GM12878 (cell line): ENCODE data around the gene PTP4A1. TPM values are rescaled to one million over a fixed set of nuclear protein-coding genes. Genes with fewer than 3 reads are reported as not detected.

ENCODE experiments used
- ATAC-seq: fragments of 200-7000 bp; cut with Tn5 transposase; 3 replicates; pipeline ENCODE4 v1.9.1; 2020; ENCODE audit warnings: mild to moderate bottlenecking, moderate library complexity
- BruUV-seq: library from RNA; stranded (reverse); fragments of 400-500 nt; replicated peaks from 2 replicates; lab custom pipeline; 2021; lab: Mats Ljungman, UMichigan
- CTCF ChIA-PET: fragments of 300-600 bp; sonication (Branson Sonifier 250); formaldehyde crosslinking; extraction: SDS; loops from one replicate; lab custom pipeline; 2021; ENCODE audit warnings: inconsistent platforms; lab: Yijun Ruan, JAX
- POLR2A ChIA-PET: fragments of 350-600 bp; formaldehyde crosslinking; extraction: SDS; loops from one replicate; lab custom pipeline; 2021; ENCODE audit warnings: inconsistent platforms; lab: Charles Lee
- RAD21 ChIA-PET: fragments of 300-600 bp; sonication (Branson Sonifier 250); formaldehyde crosslinking; loops from one replicate; lab custom pipeline; 2023; ENCODE audit warnings: antibody characterized with exemption; ENCODE audit not compliant: unreplicated experiment; lab: Charles Lee
- SMC1A ChIA-PET: fragments of 300-600 bp; sonication (Branson Sonifier 250); formaldehyde crosslinking; loops from one replicate; lab custom pipeline; 2023; ENCODE audit not compliant: unreplicated experiment, uncharacterized antibody; lab: Charles Lee
- DNase-seq: peaks from one replicate; pipeline ENCODE4 v3.0.0-alpha.2; 2011; ENCODE audit warnings: low read depth, low spot score
- FAIRE-seq: peaks from 3 replicates; lab custom pipeline; 2011; peaks lifted over from hg19 to GRCh38; lab: Jason Lieb, UNC
- H2AFZ ChIP-seq: 2 replicates; pipeline ENCODE4 v1.6.0; 2011; ENCODE audit warnings: low read depth, low read length, control low read depth; ENCODE audit not compliant: control insufficient read depth
- H3K27ac ChIP-seq: 2 replicates; pipeline ENCODE4 v1.5.1; 2011; ENCODE audit warnings: control low read depth; ENCODE audit not compliant: control insufficient read depth, insufficient read depth
- H3K27me3 ChIP-seq, 2 experiments: replicated peaks in 1 of 2; 2 replicates each; pipeline versions ENCODE4 v1.6.0 to v1.6.1; 2011; ENCODE audit warnings: low read length in 1 of 2; ENCODE audit not compliant: control insufficient read depth in 2 of 2, insufficient read depth in 2 of 2
- H3K36me3 ChIP-seq, 2 experiments: 2 replicates each; pipeline ENCODE4 v1.5.1; 2011; ENCODE audit warnings: low read length in 1 of 2; ENCODE audit not compliant: control insufficient read depth in 2 of 2, insufficient read depth in 2 of 2
- H3K4me1 ChIP-seq: 2 replicates; pipeline ENCODE4 v1.6.1; 2011; ENCODE audit warnings: mild to moderate bottlenecking, low read length, moderate library complexity, mixed read lengths; ENCODE audit not compliant: control insufficient read depth, insufficient read depth
- H3K4me2 ChIP-seq: 2 replicates; pipeline ENCODE4 v1.6.0; 2011; ENCODE audit warnings: control low read depth; ENCODE audit not compliant: control insufficient read depth, insufficient read depth
- H3K4me3 ChIP-seq: fragments of 200-600 bp; sonication (generic); 2 replicates; pipeline ENCODE4 v1.5.1; 2016
- H3K79me2 ChIP-seq: 2 replicates; pipeline ENCODE4 v1.6.0; 2011; ENCODE audit warnings: low read length; ENCODE audit not compliant: control insufficient read depth, insufficient read depth
- H3K9ac ChIP-seq: 2 replicates; pipeline ENCODE4 v1.8.0; 2011; ENCODE audit warnings: low read length, control low read depth, mixed read lengths; ENCODE audit not compliant: control insufficient read depth, insufficient read depth
- H3K9me3 ChIP-seq: replicated peaks from 3 replicates; pipeline ENCODE4 v1.5.1; 2011; ENCODE audit warnings: mild to moderate bottlenecking, low read length; ENCODE audit not compliant: control insufficient read depth, insufficient read depth
- H4K20me1 ChIP-seq: 2 replicates; pipeline ENCODE4 v1.6.0; 2011; ENCODE audit not compliant: control insufficient read depth, insufficient read depth
- BCL11A ChIP-seq: IDR thresholded peaks from 2 replicates; pipeline ENCODE4 v1.6.1; 2011; ENCODE audit warnings: low read depth, low read length
- BCL3 ChIP-seq: IDR thresholded peaks from 2 replicates; pipeline ENCODE4 v1.6.1; 2011; ENCODE audit warnings: borderline replicate concordance, low read depth, mild to moderate bottlenecking, moderate library complexity, low read length; ENCODE audit not compliant: insufficient read depth, poor library complexity, severe bottlenecking
- BMI1 ChIP-seq: fragments of 450-650 bp; IDR thresholded peaks from 2 replicates; pipeline ENCODE4 v1.6.1; 2016; ENCODE audit warnings: mild to moderate bottlenecking, moderate library complexity, borderline replicate concordance
- E2F4 ChIP-seq: IDR thresholded peaks from 2 replicates; pipeline ENCODE4 v1.6.1; 2012; ENCODE audit warnings: low read depth, low read length, improper control_type of control experiment
- EED ChIP-seq: sonication (generic); IDR thresholded peaks from 2 replicates; pipeline ENCODE4 v1.6.1; 2016; ENCODE audit warnings: antibody characterized with exemption, low read depth
- MXI1 ChIP-seq: fragments of 150-350 bp; IDR thresholded peaks from 2 replicates; pipeline ENCODE4 v1.6.1; 2011; ENCODE audit warnings: low read depth, mild to moderate bottlenecking, inconsistent platforms, low read length, improper control_type of control experiment
- POLR2A ChIP-seq: IDR thresholded peaks from 2 replicates; pipeline ENCODE4 v1.6.1; 2011; ENCODE audit warnings: low read depth, mild to moderate bottlenecking, low read length
- POU2F2 ChIP-seq: IDR thresholded peaks from 3 replicates; pipeline ENCODE4 v1.6.1; 2011; ENCODE audit warnings: low read depth, mild to moderate bottlenecking, low read length, borderline replicate concordance
- SMAD1 ChIP-seq: fragments of 450-650 bp; IDR thresholded peaks from 2 replicates; pipeline ENCODE4 v1.6.1; 2018; ENCODE audit warnings: mild to moderate bottlenecking, low read depth; ENCODE audit not compliant: partially characterized antibody
- SMARCA5 ChIP-seq: fragments of 450-650 bp; IDR thresholded peaks from 2 replicates; pipeline ENCODE4 v1.6.1; 2017; ENCODE audit warnings: mild to moderate bottlenecking
- SP1 ChIP-seq: IDR thresholded peaks from one replicate; pipeline ENCODE4 v1.6.1; 2011; ENCODE audit warnings: low read depth, low read length
- USF1 ChIP-seq: IDR thresholded peaks from 2 replicates; pipeline ENCODE4 v1.6.1; 2011; ENCODE audit warnings: borderline replicate concordance, low read depth, mild to moderate bottlenecking, moderate library complexity, mixed read lengths, low read length; ENCODE audit not compliant: insufficient read depth; ENCODE audit errors: extremely low read length
- WGBS: methylation state at CpG from one replicate; pipeline ENCODE4 v1.1.6; 2016; ENCODE audit warnings: low lambda C conversion rate; ENCODE audit not compliant: insufficient replicate concordance, insufficient coverage; ENCODE audit errors: missing lambda C conversion rate; 5-methylcytosine and 5-hydroxymethylcytosine counted together
- in situ Hi-C: fragments of 300-500 bp; cut with MboI; formaldehyde crosslinking; loops from 9 replicates; pipeline ENCODE4 v1.14.3; 2018; ENCODE audit warnings: mixed read lengths
- intact Hi-C: fragments of 100-400 bp; cut with micrococcal nuclease; formaldehyde crosslinking; loops from one replicate; pipeline ENCODE4 v1.14.2; 2022; ENCODE audit not compliant: unreplicated experiment
- polyA plus RNA-seq, 11 experiments: library from polyadenylated mRNA; depleted of rRNA in 4 of 11; unstranded in 6 of 11; stranded (reverse) in 5 of 11; fragments of >200 nt; fragmentation: Nextera tagmentation in 4 of 11; fragmentation: Illumina TruSeq in 1 of 11; extraction: Ambion mirVana in 4 of 11; extraction: Trizol in 1 of 11; gene quantifications; 1 replicate in 1 of 11; 2 replicates in 10 of 11; pipeline versions ENCODE4 v1.2.1 to v1.2.3, GENCODE V29; 2011 to 2016; ENCODE audit warnings: inconsistent platforms in 2 of 11, missing spikeins in 2 of 11, low read depth in 1 of 11
- total RNA-seq, 4 experiments: library from RNA; depleted of rRNA in 3 of 4; stranded (reverse); fragments of >200 nt in 3 of 4; fragmentation: Illumina TruSeq in 1 of 4; extraction: Trizol in 1 of 4; gene quantifications; 2 replicates each; pipeline versions ENCODE4 v1.2.1 to v1.2.3, GENCODE V29; 2013 to 2021

Gene PTP4A1
- total and polyA plus RNA-seq, 10 of the 15 experiments (the other 5 are each of a cell fraction or from before 2014, with no cell fraction given) = 8.5 to 190 (median 46.4) TPM; not detected in 2

- TF ChIP-seq POLR2A = no peak
- TF ChIP-seq BCL3 = no peak
- no peak for TF ChIP-seq USF1
- TF ChIP-seq POU2F2 = no peak
- TF ChIP-seq EED = no peak
- TF ChIP-seq MXI1 = no peak
- no peak for TF ChIP-seq SP1
- TF ChIP-seq SMARCA5 = no peak
- no peak for TF ChIP-seq BMI1
- no peak for TF ChIP-seq E2F4
- no peak for TF ChIP-seq SMAD1
- TF ChIP-seq BCL11A = no peak
- no peaks in the 10 kb centered on the region for H4K20me1 ChIP-seq
- H3K4me3 ChIP-seq = no peak overlapping the region
- no peak overlapping the region for H3K27ac ChIP-seq
- intact Hi-C loops (no loop called here), in situ Hi-C loops (no loop called here)
- 100% methylated on average over 2 of the region's 2 CpGs for WGBS
- ATAC-seq (no peak), DNase-seq (no peak), FAIRE-seq (no peak)
- no peaks in the 10 kb centered on the region for H3K9me3 ChIP-seq
- peaks cover 3 to 26% of the 10 kb centered on the region in 2 experiments for H3K36me3 ChIP-seq
- POLR2A ChIA-PET = no interaction called here
- H3K9ac ChIP-seq = no peak overlapping the region
- H3K27me3 ChIP-seq = no peaks in the 10 kb centered on the region
- CTCF ChIA-PET = interaction anchor here (2.6 kb wide), 1 partner anchor 226 kb away, joined by 8 read pairs; no protein-coding TSS in a partner anchor
- peak overlapping the region; percentile 20; the same call in 1 of the 2 replicates for H3K4me2 ChIP-seq
- H2AFZ ChIP-seq = no peak overlapping the region
- SMC1A ChIA-PET = interaction anchor here (0.8 to 1.5 kb wide), 2 partner anchors 69 to 186 kb away, joined by 3 read pairs; no protein-coding TSS in a partner anchor
- no peaks in the 10 kb centered on the region; the same call in 1 of the 2 replicates for H3K4me1 ChIP-seq
- peaks cover 40% of the 10 kb centered on the region for H3K79me2 ChIP-seq
- no TSS peak for BruUV-seq
- RAD21 ChIA-PET = interaction anchor here (1.4 to 2.6 kb wide), 2 partner anchors 185 to 226 kb away, joined by 4 to 15 read pairs; no protein-coding TSS in a partner anchor
Observed at GRCh38 chr6:63578757-63579156, 6.5 kb downstream of the PTP4A1 start.
